Measurements from ENCODE around the gene CS.

- TF ChIP-seq CTCF (IDR thresholded peaks at IDR 0.05), result no peak
- TF ChIP-seq POLR2A (IDR thresholded peaks at IDR 0.05), result no peak
Observed at GRCh38 chr12:56333197-56333678, 33.1 kb upstream of the CS start.

Measured in esophagus squamous epithelium (tissue), 4 donors.